ENCODE results near the gene POMC. TPM values are rescaled to one million over a fixed set of nuclear protein-coding genes. Genes with fewer than 3 reads are reported as not detected.

Gene POMC
- 10 to 100 TPM in 4 of 9 donors, 1 to 10 TPM in 5; 6.3 to 83.4 (median 9.1) TPM for total RNA-seq
- 100 to 1,000 TPM in 1 of 3 donors, 10 to 100 TPM in 1, under 1 TPM in 1; 0.75 to 115 (median 33.6) TPM for polyA plus RNA-seq
- long read RNA-seq, donor 1, transcript POMC-203 (3 exons, 959 nt) = major isoform, 5 of 28 reads
- long read RNA-seq, donor 1, partial matches to known transcripts = 23 of 28 reads
- long read RNA-seq, donor 1, other reads (novel, unspliced or antisense) = 0 of 28 reads
- long read RNA-seq, donor 2, partial matches to known transcripts = 0 of 1 reads
- long read RNA-seq, donor 2, other reads (novel, unspliced or antisense) = 0 of 1 reads
- long read RNA-seq, donor 3, partial matches to known transcripts = 29 of 32 reads
- long read RNA-seq, donor 3, other reads (novel, unspliced or antisense) = 0 of 32 reads
- long read RNA-seq, donor 4, partial matches to known transcripts = 0 of 5 reads
- long read RNA-seq, donor 4, other reads (novel, unspliced or antisense) = 5 of 5 reads
- long read RNA-seq, donor 5, partial matches to known transcripts = 18 of 18 reads
- long read RNA-seq, donor 5, other reads (novel, unspliced or antisense) = 0 of 18 reads
- long read RNA-seq, donor 6, transcript POMC-203 (3 exons, 959 nt) = major isoform, 17 of 42 reads
- long read RNA-seq, donor 6, partial matches to known transcripts = 21 of 42 reads
- long read RNA-seq, donor 6, other reads (novel, unspliced or antisense) = 0 of 42 reads
- long read RNA-seq, donor 7, transcript POMC-203 (3 exons, 959 nt) = major isoform, 5 of 19 reads
- long read RNA-seq, donor 7, partial matches to known transcripts = 13 of 19 reads
- long read RNA-seq, donor 7, other reads (novel, unspliced or antisense) = 0 of 19 reads
- long read RNA-seq, donor 8, transcript POMC-203 (3 exons, 959 nt) = major isoform, 17 of 54 reads
- long read RNA-seq, donor 8, partial matches to known transcripts = 36 of 54 reads
- long read RNA-seq, donor 8, other reads (novel, unspliced or antisense) = 0 of 54 reads
- long read RNA-seq, donor 9, partial matches to known transcripts = 0 of 4 reads
- long read RNA-seq, donor 9, other reads (novel, unspliced or antisense) = 0 of 4 reads
- long read RNA-seq, donor 10, transcript POMC-203 (3 exons, 959 nt) = major isoform, 5 of 5 reads
- long read RNA-seq, donor 10, partial matches to known transcripts = 0 of 5 reads
- long read RNA-seq, donor 10, other reads (novel, unspliced or antisense) = 0 of 5 reads

GRCh38 chr2:25168256-25169072 lies at the start of gene POMC:
TSS of gene POMC (minus strand) at chr2:25168580. CDS start at chr2:25164772, 3,808 bp downstream.
- Histone ChIP-seq H3K4me3 (peak within 1 kb of the TSS in 2 of 4 donors; percentile 13 to 62), H3K27ac (no peak within 1 kb of the TSS), H3K4me1 (replicated peaks in 1 of 2) (peaks cover 0 to 9% of the 10 kb centered on the region in 2 donors), H3K9me3 (replicated peaks in 1 of 3) (no peaks in the 10 kb centered on the region), H3K27me3 (peaks cover 24% of the 10 kb centered on the region), H3K36me3 (replicated peaks in 1 of 2) (no peaks in the 10 kb centered on the region)
- DNase-seq = peak in 4 of 7 donors; percentile 12 to 32 (median 30)
- 12 to 34% (median 21%) methylated on average over 25 to 75 of the region's 75 CpGs for WGBS, 4 donors
- intact Hi-C loops (cut with DNase I) = no loop called here
- TF ChIP-seq POLR2A (IDR thresholded peaks at IDR 0.05) (no peak), CTCF (IDR thresholded peaks at IDR 0.05) (no peak)

- Histone ChIP-seq H3K4me1 (replicated peaks in 1 of 2) (peaks cover 3 to 6% of the 10 kb centered on the region in 2 donors), H3K4me3 (no peak overlapping the region), H3K36me3 (replicated peaks in 1 of 2) (no peaks in the 10 kb centered on the region), H3K27ac (no peak overlapping the region), H3K27me3 (no peaks in the 10 kb centered on the region), H3K9me3 (replicated peaks in 1 of 3) (no peaks in the 10 kb centered on the region)
- WGBS, 4 donors = 86 to 97% (median 91%) methylated on average over 3 of the region's 3 CpGs
- no peak for TF ChIP-seq CTCF (IDR thresholded peaks at IDR 0.05)
- no peak for TF ChIP-seq POLR2A (IDR thresholded peaks at IDR 0.05)
- no peak for DNase-seq
- intact Hi-C loops (cut with DNase I) = no loop called here
Observed at GRCh38 chr2:25218100-25218499, 49.7 kb upstream of the POMC start.

GRCh38 chr2:25215948-25216679 lies 47.7 kb upstream of the POMC start:
- peak; percentile 69 to 84 (median 78) for DNase-seq
- 2 to 6% (median 4%) methylated on average over 15 to 71 of the region's 71 CpGs for WGBS, 4 donors

More at GRCh38 chr2:25215948-25216679, 47.7 kb upstream of the POMC start:
- Histone ChIP-seq H3K27ac (peak overlapping the region in 4 of 5 donors; percentile 56 to 81 (median 68)), H3K4me3 (peak overlapping the region in 3 of 4 donors; percentile 3 to 77 (median 43)), H3K27me3 (no peaks in the 10 kb centered on the region), H3K9me3 (replicated peaks in 1 of 3) (no peaks in the 10 kb centered on the region), H3K4me1 (replicated peaks in 1 of 2) (peaks cover 3 to 6% of the 10 kb centered on the region in 2 donors), H3K36me3 (replicated peaks in 1 of 2) (no peaks in the 10 kb centered on the region)
- intact Hi-C loops (cut with DNase I) = no loop called here
- no peak for TF ChIP-seq CTCF (IDR thresholded peaks at IDR 0.05)
- TF ChIP-seq POLR2A (IDR thresholded peaks at IDR 0.05) = peak in 1 of 2 donors; percentile 56
